ENCODE results near the gene MYO5A. TPM values are rescaled to one million over a fixed set of nuclear protein-coding genes. Genes with fewer than 3 reads are reported as not detected.

MYO5A gene
- total and polyA plus RNA-seq, 9 of the 15 experiments (the other 6 are each of a cell fraction or from before 2014, with no cell fraction given): 0.03 to 0.82 (median 0.40) TPM

DNA sequence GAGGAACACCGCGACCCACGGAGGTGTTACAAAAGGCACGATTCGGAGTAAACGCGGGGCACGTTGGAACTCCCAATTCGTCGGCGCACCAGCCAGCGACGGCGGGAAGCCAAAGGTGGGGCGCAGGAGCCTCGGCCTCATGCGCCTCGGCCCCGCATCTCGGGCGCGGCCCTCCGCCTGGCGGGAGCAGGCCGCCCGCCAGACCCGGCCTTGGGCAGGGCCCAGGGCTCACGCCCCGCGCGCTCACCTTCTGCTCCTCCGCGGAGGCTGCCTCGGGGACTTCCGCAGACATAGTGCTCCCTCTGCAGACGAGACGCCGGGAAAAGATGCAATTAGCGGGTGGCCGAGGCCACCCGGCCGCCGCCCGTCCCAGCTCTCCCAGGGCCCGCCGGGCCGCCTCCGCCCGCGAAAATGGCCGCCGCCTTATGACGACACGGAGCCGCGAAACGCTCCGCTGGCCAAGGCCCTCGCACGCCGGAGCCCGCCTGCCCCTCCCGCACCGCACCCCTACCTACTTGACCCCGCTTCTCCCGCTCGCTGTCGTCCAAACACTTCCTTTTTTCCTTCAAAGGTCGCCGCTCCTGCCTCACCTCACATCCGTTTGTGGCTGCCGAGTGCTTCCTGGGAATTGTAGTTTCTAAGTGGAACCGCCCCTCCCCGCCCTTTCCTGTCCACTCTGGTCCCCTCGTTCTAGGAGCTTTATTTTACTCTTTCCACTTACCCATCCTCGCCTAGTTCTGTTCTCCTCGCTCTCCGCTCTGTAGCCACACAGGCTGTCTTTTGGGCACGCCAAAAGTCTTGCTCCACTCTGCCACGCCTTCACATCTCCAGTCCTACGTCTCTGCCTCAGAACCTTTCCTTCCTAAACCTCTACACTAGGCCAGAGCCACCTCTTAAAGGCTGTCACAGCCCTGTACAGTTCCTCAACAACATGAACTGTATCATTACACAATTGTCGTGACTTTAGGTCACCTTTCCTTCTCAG lies 40.2 kb upstream of the MYO5A start, which contains the start of gene ARPP19 (continued):
- TF ChIP-seq XRCC4 (IDR thresholded peaks at IDR 0.05; ENCODE audit: extremely low read depth, insufficient read depth, insufficient read length): no peak
- peak; percentile 93; the same call in 1 of the 2 replicates for TF ChIP-seq HDGF (IDR thresholded peaks at IDR 0.05)
- TF ChIP-seq, protein P1, sequence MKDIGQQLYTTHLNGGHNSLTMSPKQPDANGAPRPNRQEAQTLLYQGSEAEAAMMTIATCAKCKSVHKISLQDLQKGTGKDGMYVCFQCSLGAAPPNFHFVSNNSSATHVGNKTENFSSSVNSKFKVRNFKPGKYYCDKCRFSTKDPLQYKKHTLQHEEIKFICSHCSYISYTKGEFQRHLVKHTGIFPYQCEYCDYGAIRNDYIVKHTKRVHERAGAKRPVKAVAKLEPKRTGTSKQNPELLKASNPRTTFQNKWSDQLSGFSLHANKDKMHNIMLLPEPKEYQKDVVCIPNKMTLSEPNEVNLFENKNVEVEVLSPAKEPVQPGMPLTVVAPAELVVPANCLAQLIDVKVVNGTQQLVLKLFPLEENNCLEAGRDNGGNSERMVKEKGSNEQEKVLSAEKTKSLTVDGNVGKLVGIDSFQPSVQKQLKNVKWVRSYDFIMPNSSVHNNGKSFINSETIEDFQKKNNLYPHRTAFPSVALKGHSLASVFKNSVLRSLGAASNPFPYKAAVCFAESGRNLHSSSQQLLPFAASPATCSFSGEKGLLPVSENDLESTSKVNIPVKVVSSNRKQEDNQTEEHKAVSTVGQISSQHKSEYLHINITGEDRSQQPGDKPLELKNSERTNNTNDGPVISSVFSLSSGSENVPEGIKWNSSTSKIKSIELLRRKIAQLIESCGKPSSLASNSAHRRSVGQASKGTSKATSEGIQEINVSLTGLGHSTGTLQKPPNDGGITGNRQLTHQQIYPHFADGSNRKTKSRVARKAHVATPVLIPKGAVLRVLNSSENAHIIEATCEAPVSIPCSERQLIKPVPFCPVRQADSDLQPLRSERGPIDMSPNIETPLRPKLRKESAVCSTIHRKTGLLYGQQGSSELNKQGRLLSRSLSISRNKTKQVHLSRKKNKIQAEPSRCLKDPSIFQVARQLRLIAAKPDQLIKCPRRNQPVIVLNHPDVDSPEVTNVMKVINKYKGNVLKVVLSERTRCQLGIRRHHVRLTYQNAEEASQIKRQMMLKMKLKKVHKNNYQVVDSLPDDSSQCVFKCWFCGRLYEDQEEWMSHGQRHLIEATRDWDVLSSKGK (CRISPR knock-in tag; IDR thresholded peaks at IDR 0.05): no peak
- TF ChIP-seq, protein P2, sequence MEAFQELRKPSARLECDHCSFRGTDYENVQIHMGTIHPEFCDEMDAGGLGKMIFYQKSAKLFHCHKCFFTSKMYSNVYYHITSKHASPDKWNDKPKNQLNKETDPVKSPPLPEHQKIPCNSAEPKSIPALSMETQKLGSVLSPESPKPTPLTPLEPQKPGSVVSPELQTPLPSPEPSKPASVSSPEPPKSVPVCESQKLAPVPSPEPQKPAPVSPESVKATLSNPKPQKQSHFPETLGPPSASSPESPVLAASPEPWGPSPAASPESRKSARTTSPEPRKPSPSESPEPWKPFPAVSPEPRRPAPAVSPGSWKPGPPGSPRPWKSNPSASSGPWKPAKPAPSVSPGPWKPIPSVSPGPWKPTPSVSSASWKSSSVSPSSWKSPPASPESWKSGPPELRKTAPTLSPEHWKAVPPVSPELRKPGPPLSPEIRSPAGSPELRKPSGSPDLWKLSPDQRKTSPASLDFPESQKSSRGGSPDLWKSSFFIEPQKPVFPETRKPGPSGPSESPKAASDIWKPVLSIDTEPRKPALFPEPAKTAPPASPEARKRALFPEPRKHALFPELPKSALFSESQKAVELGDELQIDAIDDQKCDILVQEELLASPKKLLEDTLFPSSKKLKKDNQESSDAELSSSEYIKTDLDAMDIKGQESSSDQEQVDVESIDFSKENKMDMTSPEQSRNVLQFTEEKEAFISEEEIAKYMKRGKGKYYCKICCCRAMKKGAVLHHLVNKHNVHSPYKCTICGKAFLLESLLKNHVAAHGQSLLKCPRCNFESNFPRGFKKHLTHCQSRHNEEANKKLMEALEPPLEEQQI (IDR thresholded peaks at IDR 0.05): no peak
- TF ChIP-seq, protein P3, sequence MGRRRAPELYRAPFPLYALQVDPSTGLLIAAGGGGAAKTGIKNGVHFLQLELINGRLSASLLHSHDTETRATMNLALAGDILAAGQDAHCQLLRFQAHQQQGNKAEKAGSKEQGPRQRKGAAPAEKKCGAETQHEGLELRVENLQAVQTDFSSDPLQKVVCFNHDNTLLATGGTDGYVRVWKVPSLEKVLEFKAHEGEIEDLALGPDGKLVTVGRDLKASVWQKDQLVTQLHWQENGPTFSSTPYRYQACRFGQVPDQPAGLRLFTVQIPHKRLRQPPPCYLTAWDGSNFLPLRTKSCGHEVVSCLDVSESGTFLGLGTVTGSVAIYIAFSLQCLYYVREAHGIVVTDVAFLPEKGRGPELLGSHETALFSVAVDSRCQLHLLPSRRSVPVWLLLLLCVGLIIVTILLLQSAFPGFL (CRISPR knock-in tag; IDR thresholded peaks at IDR 0.05): no peak
- TF ChIP-seq, protein P4, sequence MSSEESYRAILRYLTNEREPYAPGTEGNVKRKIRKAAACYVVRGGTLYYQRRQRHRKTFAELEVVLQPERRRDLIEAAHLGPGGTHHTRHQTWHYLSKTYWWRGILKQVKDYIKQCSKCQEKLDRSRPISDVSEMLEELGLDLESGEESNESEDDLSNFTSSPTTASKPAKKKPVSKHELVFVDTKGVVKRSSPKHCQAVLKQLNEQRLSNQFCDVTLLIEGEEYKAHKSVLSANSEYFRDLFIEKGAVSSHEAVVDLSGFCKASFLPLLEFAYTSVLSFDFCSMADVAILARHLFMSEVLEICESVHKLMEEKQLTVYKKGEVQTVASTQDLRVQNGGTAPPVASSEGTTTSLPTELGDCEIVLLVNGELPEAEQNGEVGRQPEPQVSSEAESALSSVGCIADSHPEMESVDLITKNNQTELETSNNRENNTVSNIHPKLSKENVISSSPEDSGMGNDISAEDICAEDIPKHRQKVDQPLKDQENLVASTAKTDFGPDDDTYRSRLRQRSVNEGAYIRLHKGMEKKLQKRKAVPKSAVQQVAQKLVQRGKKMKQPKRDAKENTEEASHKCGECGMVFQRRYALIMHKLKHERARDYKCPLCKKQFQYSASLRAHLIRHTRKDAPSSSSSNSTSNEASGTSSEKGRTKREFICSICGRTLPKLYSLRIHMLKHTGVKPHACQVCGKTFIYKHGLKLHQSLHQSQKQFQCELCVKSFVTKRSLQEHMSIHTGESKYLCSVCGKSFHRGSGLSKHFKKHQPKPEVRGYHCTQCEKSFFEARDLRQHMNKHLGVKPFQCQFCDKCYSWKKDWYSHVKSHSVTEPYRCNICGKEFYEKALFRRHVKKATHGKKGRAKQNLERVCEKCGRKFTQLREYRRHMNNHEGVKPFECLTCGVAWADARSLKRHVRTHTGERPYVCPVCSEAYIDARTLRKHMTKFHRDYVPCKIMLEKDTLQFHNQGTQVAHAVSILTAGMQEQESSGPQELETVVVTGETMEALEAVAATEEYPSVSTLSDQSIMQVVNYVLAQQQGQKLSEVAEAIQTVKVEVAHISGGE (CRISPR knock-in tag; IDR thresholded peaks at IDR 0.05): peak in 1 of 3 experiments; percentile 83; a peak in 3 of 6 replicates
- TF ChIP-seq, protein P5, sequence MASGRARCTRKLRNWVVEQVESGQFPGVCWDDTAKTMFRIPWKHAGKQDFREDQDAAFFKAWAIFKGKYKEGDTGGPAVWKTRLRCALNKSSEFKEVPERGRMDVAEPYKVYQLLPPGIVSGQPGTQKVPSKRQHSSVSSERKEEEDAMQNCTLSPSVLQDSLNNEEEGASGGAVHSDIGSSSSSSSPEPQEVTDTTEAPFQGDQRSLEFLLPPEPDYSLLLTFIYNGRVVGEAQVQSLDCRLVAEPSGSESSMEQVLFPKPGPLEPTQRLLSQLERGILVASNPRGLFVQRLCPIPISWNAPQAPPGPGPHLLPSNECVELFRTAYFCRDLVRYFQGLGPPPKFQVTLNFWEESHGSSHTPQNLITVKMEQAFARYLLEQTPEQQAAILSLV (tag; IDR thresholded peaks at IDR 0.05): no peak
- TF ChIP-seq CBX3 (IDR thresholded peaks at IDR 0.05; ENCODE audit: borderline replicate concordance in 1 of 2, low read length in 2 of 2): peak in 1 of 2 experiments; percentile 79; a peak in 1 of 3 replicates

All from K562 (cell line).